Activated T-helper 2 cell treated with anti-CD3 and anti-CD28 coated beads, Interferon-gamma antibody, Interleukin-2, Interleukin-4, amounts not matched to agents 10 μg/mL and 5 μg/mL and 100 μg/mL, durations not matched to agents 14 hours and 24 hours and 36 hours (primary cell): ENCODE results near the gene DDX24. TPM values are rescaled to one million over a fixed set of nuclear protein-coding genes. Genes with fewer than 3 reads are reported as not detected.

Experiments used
- DNase-seq: peaks from one replicate; pipeline ENCODE4 v3.0.0; 2021; ENCODE audit warnings: low spot score
- H3K27ac Mint-ChIP-seq: one replicate; pipeline ENCODE4 v1.8.0; 2021; ENCODE audit warnings: mixed read lengths
- H3K27me3 Mint-ChIP-seq: one replicate; pipeline ENCODE4 v1.8.0; 2021; ENCODE audit warnings: low read depth, mixed read lengths
- H3K36me3 Mint-ChIP-seq: one replicate; pipeline ENCODE4 v1.8.0; 2021; ENCODE audit warnings: low read depth, mixed read lengths
- H3K4me1 Mint-ChIP-seq: one replicate; pipeline ENCODE4 v1.8.0; 2021; ENCODE audit warnings: low read depth, mixed read lengths
- H3K4me3 Mint-ChIP-seq: one replicate; pipeline ENCODE4 v1.8.0; 2021; ENCODE audit warnings: low read depth, mild to moderate bottlenecking, moderate library complexity, mixed read lengths
- H3K9me3 Mint-ChIP-seq: one replicate; pipeline ENCODE4 v1.8.0; 2021; ENCODE audit warnings: mixed read lengths
- intact Hi-C: fragments of 100-400 bp; cut with micrococcal nuclease; formaldehyde crosslinking; loops from one replicate; pipeline ENCODE4 v1.15.1; 2023
- total RNA-seq: library from RNA; stranded (reverse); gene quantifications from 2 replicates; pipeline ENCODE4 v1.2.3, GENCODE V29; 2022

DDX24 gene
- total RNA-seq, 1 donor from 2014 or later = 277 TPM

GRCh38 chr14:94123296-94123695, 42.3 kb upstream of the DDX24 start:
- no peak for DNase-seq
- peaks cover 11% of the 10 kb centered on the region for H3K27me3 Mint-ChIP-seq
- no peak overlapping the region for H3K27ac Mint-ChIP-seq
- intact Hi-C loops = no loop called here
- H3K4me3 Mint-ChIP-seq = no peak overlapping the region
- H3K36me3 Mint-ChIP-seq = no peaks in the 10 kb centered on the region
- H3K4me1 Mint-ChIP-seq = no peaks in the 10 kb centered on the region
- H3K9me3 Mint-ChIP-seq = peaks cover 13% of the 10 kb centered on the region

- intact Hi-C loops = no loop called here
- H3K27ac Mint-ChIP-seq = no peak overlapping the region
- no peak for DNase-seq
- peaks cover 13% of the 10 kb centered on the region for H3K9me3 Mint-ChIP-seq
- H3K27me3 Mint-ChIP-seq = peaks cover 14% of the 10 kb centered on the region
- H3K4me1 Mint-ChIP-seq = no peaks in the 10 kb centered on the region
- H3K36me3 Mint-ChIP-seq = no peaks in the 10 kb centered on the region
- no peak overlapping the region for H3K4me3 Mint-ChIP-seq
These were observed 41.4 kb upstream of the DDX24 start for GRCh38 chr14:94122438-94122837.

DNA sequence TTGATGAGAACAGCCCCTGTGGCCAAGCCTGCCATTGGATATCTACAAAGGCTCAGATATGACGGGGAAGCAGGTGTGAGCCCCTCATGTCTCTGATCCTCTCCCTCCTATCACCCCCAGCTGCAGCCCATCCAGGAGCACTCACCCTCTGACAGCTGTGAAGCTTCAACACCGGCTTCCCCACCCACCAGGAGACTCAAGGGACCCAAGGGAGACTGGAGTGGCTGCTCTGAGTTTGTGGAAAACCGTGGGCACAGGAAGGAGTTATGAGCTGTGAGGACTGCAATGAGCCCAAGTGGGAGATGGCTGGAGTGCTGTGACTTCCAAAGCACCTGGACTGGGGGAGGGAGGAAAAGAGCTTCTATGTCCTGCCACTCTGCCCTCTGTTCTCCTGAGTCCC, 40.5 kb upstream of the DDX24 start:
- H3K4me1 Mint-ChIP-seq = no peaks in the 10 kb centered on the region

DNA sequence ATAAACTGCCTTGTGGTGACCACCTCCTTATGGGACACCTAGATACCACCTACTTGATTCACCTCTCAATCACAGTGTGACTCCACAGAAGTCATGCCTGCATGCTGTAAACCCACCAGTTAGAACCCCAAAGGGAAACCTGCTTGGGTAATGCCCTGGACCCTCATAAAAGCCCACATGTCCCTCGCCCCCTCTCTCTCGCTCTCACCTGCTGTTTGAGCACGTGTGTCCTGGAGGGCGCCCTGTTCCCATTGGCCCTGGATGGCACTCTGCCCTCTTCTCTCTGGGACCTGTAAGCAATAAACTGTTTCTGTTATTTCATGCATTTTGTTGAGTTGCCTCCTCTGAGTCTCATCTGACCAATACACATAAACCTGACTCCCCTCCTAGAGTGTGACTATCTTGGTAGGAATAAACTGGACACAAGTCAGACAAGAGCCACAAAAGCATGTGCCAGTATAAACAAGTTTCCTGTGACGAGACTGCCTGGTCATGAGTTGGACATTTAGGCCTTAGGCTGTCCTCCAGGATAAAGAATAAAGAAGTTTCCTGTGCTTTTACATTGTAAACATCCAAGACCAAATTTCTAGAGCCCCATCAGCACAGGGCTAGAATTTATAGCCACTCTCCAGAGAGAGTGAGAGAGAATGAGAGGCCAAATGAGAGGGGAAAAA, 39.8 kb upstream of the DDX24 start:
- DNase-seq = no peak
- Mint-ChIP-seq H3K4me1 (no peaks in the 10 kb centered on the region), H3K36me3 (no peaks in the 10 kb centered on the region), H3K4me3 (no peak overlapping the region), H3K9me3 (peaks cover 13% of the 10 kb centered on the region), H3K27ac (no peak overlapping the region), H3K27me3 (peaks cover 14% of the 10 kb centered on the region)
- intact Hi-C loops = no loop called here

More for the DNA sequence above, 40.5 kb upstream of the DDX24 start:
- peaks cover 14% of the 10 kb centered on the region for H3K27me3 Mint-ChIP-seq
- no peak overlapping the region for H3K27ac Mint-ChIP-seq
- no peak overlapping the region for H3K4me3 Mint-ChIP-seq
- no peak for DNase-seq
- no peaks in the 10 kb centered on the region for H3K36me3 Mint-ChIP-seq
- intact Hi-C loops = no loop called here
- peaks cover 13% of the 10 kb centered on the region for H3K9me3 Mint-ChIP-seq

DNA sequence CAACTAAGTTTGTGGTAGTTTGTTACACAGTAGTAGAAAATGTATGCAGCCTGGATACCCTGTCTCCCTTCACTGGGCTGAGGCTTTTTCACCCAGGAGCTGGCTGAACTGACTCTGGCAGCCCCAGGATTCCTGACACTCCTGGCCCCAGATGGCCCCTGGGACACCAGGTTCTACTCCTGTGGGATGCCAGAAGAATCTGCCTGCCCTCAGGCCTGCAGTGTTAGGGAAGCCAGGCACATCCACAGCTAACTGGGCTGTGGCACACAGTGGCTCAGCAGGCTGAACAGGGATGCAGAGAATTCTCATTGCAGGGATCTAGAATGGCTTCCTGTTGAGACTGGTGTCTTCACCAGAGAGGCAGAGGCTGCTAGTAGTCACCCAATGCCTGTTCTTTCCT, 38.1 kb upstream of the DDX24 start:
- intact Hi-C loops = no loop called here
- Mint-ChIP-seq H3K4me3 (no peak overlapping the region), H3K9me3 (peaks cover 13% of the 10 kb centered on the region), H3K36me3 (no peaks in the 10 kb centered on the region), H3K4me1 (no peaks in the 10 kb centered on the region), H3K27ac (no peak overlapping the region), H3K27me3 (peaks cover 15% of the 10 kb centered on the region)
- DNase-seq = no peak

DNA sequence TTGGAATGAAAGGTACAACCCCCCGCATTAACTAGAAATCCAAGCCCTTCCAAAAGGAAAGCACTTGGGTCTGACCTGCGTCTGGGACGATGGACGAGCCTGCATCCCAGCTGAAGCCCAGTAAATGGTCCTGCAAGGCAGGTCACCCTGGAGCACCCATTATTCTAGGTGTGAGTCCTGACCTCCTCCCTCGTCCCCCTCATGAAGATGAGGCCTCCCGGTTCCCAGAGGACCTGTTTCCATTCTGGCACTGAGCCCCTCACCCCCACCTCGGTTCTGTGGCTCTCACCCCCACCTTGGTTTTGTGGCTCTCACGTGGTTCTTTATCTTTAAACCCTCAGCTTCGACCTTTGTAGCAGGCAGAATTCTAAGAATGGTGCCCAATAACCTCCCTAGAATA, 36.9 kb upstream of the DDX24 start:
- Mint-ChIP-seq H3K27ac (no peak overlapping the region), H3K4me1 (no peaks in the 10 kb centered on the region), H3K9me3 (peaks cover 13% of the 10 kb centered on the region), H3K36me3 (no peaks in the 10 kb centered on the region), H3K4me3 (no peak overlapping the region), H3K27me3 (peaks cover 15% of the 10 kb centered on the region)
- no peak for DNase-seq
- intact Hi-C loops = no loop called here

- peaks cover 15% of the 10 kb centered on the region for H3K27me3 Mint-ChIP-seq
- H3K27ac Mint-ChIP-seq = no peak overlapping the region
- H3K9me3 Mint-ChIP-seq = peaks cover 13% of the 10 kb centered on the region
- H3K4me3 Mint-ChIP-seq = no peak overlapping the region
- peaks cover 2% of the 10 kb centered on the region for H3K4me1 Mint-ChIP-seq
- intact Hi-C loops = no loop called here
- H3K36me3 Mint-ChIP-seq = no peaks in the 10 kb centered on the region
- no peak for DNase-seq
These were observed 35.7 kb upstream of the DDX24 start for GRCh38 chr14:94116701-94117100.

GRCh38 chr14:94115631-94116030, 34.6 kb upstream of the DDX24 start:
- no peaks in the 10 kb centered on the region for H3K36me3 Mint-ChIP-seq
- no peak overlapping the region for H3K4me3 Mint-ChIP-seq
- no peak for DNase-seq
- peaks cover 2% of the 10 kb centered on the region for H3K4me1 Mint-ChIP-seq
- peaks cover 7% of the 10 kb centered on the region for H3K9me3 Mint-ChIP-seq
- intact Hi-C loops = no loop called here
- H3K27ac Mint-ChIP-seq = no peak overlapping the region
- peaks cover 6% of the 10 kb centered on the region for H3K27me3 Mint-ChIP-seq

DNA sequence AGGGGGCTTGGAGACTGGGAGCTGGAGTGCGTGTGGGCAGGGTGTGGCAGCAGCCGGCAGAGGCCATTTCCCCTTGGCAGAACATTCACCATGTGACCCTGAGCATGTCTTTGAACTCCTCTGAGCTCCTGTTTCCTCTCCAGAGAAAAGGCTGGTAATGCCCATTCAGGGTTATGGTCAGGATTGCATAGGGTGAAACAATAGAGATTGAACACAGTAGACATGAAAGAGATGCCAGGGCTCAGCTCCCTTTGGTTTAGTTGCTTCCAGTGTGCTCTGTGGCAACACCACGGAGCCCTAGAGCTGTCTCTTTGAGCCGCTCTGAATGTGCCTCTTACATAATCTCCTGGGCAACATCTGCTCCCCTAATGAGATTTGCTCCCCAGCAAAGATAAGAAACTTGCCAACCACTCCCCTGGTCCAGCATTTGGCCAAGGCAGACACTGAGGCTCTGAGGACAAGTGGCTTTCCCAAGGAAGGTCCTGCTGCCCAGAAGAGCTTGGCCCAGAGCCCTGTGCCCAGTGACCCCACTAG, 34.1 kb upstream of the DDX24 start:
- intact Hi-C loops = no loop called here
- DNase-seq = no peak
- Mint-ChIP-seq H3K27ac (no peak overlapping the region), H3K36me3 (no peaks in the 10 kb centered on the region), H3K4me3 (no peak overlapping the region), H3K9me3 (peaks cover 6% of the 10 kb centered on the region), H3K27me3 (peaks cover 5% of the 10 kb centered on the region), H3K4me1 (peaks cover 5% of the 10 kb centered on the region)

DNA sequence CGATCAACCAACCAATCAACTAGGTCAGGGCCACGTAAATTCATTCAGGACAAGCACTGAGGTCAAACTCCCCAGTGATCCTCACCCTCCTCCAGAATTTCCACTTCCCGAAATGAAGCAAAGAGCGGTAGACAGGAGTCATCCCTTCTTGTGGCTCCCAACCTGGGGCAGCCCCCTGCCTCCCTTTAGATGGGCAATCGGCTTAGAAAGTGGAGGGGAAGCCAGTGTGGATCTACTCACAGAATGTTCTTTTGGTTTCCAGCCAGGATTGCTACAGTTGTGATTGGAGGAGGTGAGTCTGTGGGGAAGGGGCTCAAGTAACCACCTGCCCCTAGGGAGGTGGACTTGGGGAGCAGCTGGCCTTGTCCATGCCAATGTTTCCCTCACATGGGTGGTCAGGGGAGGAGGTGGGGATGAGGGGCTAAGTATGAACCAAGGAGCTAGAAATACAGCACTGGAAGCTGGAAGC, 33.6 kb upstream of the DDX24 start:
- H3K4me1 Mint-ChIP-seq = peaks cover 5% of the 10 kb centered on the region
- H3K4me3 Mint-ChIP-seq = no peak overlapping the region
- intact Hi-C loops = no loop called here

DNA sequence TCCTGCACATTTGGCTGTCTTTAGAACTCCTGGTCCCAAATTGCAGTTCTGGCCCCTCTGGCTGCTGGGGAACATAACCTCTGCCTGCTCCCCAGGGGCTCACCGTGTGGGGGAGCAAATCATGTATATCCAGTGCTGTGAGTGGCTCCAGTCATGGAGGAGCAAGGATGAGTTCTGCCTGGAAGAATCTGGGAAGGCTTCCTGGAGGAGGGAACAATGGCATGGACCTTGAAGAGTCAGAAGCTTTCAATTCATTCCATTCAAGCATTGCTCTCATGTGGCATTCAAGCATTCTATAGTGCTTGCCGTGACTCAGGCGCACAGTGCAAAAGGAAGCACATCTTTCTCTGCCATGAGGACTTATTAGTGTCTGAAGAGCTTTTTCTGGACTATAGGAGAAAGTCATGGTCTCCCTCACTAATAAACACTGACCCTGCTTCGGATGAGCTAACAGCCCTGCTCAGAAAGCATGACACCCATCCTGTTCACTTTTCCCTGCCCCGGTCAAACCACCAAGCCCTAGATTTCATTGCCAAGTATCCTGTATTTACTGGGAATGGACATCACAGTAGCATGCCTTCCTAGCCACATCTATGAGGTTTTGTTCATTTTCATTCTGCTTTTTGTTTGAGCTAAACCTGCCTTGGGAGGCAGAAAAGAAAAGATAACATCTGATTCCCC, 33.0 kb upstream of the DDX24 start:
- DNase-seq = no peak
- Mint-ChIP-seq H3K27ac (no peak overlapping the region), H3K4me1 (peaks cover 5% of the 10 kb centered on the region), H3K27me3 (peaks cover 5% of the 10 kb centered on the region), H3K9me3 (no peaks in the 10 kb centered on the region), H3K36me3 (no peaks in the 10 kb centered on the region), H3K4me3 (no peak overlapping the region)
- intact Hi-C loops = no loop called here

More for the DNA sequence above, 33.6 kb upstream of the DDX24 start:
- peaks cover 3% of the 10 kb centered on the region for H3K9me3 Mint-ChIP-seq
- DNase-seq = no peak
- peaks cover 5% of the 10 kb centered on the region for H3K27me3 Mint-ChIP-seq
- H3K27ac Mint-ChIP-seq = no peak overlapping the region
- no peaks in the 10 kb centered on the region for H3K36me3 Mint-ChIP-seq

GRCh38 chr14:94113490-94113889, 32.5 kb upstream of the DDX24 start:
- no peaks in the 10 kb centered on the region for H3K9me3 Mint-ChIP-seq
- DNase-seq = no peak
- H3K27ac Mint-ChIP-seq = no peak overlapping the region
- H3K27me3 Mint-ChIP-seq = peaks cover 5% of the 10 kb centered on the region
- intact Hi-C loops = no loop called here
- H3K36me3 Mint-ChIP-seq = no peaks in the 10 kb centered on the region
- H3K4me1 Mint-ChIP-seq = peaks cover 5% of the 10 kb centered on the region
- H3K4me3 Mint-ChIP-seq = no peak overlapping the region

DNA sequence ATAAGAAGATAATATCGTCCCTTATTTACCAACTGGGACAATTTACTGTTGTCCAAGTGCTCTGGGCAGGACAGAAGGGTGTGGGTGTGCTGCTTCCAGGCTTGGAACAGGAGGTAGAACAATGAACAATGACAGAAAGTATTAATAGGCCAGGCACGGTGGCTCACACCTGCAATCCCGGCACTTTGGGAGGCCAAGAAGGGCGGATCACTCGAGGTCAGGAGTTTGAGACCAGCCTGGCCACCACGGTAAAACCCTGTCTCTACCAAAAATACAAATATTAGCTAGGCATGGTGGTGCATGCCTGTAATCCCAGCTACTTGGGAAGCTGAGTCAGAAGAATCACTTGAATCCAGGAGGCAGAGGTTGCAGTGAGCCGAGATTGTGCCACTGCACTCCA, 32.1 kb upstream of the DDX24 start:
- H3K27ac Mint-ChIP-seq = no peak overlapping the region
- intact Hi-C loops = no loop called here
- no peaks in the 10 kb centered on the region for H3K36me3 Mint-ChIP-seq
- no peak for DNase-seq
- H3K9me3 Mint-ChIP-seq = no peaks in the 10 kb centered on the region
- H3K4me3 Mint-ChIP-seq = no peak overlapping the region
- H3K4me1 Mint-ChIP-seq = peaks cover 5% of the 10 kb centered on the region
- H3K27me3 Mint-ChIP-seq = peaks cover 5% of the 10 kb centered on the region
